ENCODE results near the gene ARFGAP1.

Gene ARFGAP1

GRCh38 chr20:63310265-63310991, 37.8 kb downstream of the ARFGAP1 start:
- DNase-seq: no peak

DNA sequence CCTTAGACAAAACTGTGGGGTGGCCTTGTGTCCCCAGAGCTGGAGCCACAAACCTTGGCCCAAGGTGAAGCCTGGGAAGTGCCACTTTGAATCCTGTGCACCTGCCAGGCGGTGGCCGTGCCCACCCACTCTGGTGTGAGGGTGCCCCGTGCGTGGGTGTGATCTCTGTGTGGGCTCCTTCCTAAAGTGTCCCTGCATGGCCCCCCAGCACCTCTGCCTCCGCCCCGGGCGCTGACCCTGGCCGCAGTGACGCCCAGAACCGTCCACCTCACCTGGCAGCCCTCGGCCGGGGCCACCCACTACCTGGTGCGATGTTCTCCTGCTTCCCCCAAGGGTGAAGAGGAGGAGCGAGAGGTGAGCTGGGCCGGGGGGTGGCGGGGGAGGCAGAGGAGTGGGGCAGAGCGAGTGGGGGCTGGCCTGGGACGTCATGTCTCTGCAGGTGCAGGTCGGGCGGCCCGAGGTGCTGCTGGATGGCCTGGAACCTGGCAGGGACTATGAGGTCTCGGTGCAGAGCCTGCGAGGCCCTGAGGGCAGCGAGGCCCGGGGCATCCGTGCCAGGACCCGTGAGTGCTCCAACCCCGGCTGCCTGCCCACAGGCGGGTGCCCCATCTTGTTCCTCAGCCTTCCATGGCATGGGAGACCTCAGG, 38.7 kb downstream of the ARFGAP1 start:
- no peak for DNase-seq

DNA sequence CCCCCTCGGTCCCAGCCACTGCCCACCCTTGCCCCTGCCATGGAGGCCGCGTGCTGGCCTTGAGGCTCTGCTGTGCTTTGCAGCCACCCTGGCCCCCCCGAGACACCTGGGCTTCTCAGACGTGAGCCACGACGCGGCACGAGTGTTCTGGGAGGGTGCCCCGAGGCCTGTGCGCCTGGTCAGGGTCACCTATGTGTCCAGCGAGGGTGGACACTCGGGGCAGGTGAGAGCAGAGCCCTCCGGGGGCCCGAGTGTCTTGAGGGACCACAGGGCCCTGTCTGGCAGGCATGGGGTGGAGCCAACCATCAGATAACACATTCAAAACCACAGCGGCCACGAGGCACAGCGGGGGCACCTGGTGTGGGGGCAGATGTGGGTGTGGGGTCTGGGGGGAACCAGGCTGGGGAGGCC, 39.2 kb downstream of the ARFGAP1 start:
- DNase-seq: no peak

DNA sequence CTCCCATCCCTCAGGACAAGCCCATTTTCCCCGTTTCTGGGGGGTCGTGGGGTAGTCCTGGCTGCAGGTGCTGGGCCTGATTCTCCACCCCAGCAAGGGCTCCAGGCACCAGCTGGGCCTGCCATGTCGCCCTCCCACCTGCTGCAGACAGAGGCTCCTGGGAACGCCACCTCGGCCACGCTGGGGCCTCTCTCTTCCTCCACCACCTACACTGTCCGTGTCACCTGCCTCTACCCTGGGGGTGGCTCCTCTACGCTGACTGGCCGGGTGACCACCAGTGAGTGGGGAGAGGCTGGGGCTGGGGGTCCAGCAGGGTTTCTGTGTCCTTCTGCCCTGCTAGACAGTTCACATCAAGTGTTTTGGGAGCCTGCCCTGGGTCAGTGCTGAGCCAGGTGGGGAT, 39.7 kb downstream of the ARFGAP1 start:
- no peak for DNase-seq

DNA sequence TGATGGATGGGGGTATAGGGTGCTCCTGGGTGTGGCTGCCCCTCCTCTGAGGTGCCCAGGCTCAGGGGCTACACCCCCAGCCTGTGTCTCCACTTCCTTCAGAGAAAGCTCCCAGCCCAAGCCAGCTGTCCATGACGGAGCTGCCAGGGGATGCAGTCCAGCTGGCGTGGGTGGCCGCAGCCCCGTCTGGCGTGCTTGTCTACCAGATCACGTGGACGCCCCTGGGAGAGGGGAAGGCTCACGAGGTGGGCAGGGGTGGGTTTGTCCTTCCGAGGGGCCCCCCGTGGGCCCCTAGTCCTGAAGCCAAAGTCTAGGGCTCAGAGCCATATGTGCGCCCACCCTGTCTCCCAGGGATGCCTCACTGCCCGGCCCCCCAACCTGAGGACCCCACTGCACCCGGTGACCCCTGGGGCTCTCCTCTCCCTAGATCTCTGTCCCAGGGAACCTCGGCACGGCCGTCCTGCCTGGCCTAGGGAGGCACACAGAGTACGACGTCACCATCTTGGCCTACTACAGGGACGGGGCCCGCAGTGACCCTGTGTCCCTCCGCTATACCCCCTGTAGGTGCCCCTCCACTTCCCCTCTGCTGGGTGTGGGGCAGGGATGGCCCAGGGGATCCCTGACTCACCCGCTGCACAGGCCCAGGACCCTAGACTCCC, 40.2 kb downstream of the ARFGAP1 start:
- DNase-seq: no peak

- DNase-seq: no peak
Measured at GRCh38 chr20:63313349-63314014, 40.9 kb downstream of the ARFGAP1 start.

DNA sequence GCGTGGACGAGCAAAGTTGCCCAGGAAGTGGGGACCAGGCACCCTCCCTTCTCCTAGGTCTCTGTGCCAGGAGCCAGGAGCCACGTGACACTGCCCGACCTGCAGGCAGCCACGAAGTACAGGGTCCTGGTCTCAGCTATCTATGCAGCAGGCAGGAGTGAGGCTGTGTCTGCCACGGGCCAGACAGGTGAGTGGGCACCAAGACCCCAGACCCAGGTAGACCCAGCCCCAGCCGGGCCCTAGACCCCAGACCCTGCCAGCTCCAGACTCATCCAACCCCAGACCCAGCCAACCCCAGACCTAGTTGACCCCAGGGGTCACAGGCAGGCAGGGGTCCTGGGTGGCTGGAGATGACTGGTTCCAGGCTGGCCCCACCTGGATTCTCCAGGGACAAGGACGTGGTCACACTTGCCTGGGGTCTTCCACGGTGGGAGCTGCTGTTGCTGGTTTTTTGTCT, 41.4 kb downstream of the ARFGAP1 start:
- DNase-seq: no peak

DNA sequence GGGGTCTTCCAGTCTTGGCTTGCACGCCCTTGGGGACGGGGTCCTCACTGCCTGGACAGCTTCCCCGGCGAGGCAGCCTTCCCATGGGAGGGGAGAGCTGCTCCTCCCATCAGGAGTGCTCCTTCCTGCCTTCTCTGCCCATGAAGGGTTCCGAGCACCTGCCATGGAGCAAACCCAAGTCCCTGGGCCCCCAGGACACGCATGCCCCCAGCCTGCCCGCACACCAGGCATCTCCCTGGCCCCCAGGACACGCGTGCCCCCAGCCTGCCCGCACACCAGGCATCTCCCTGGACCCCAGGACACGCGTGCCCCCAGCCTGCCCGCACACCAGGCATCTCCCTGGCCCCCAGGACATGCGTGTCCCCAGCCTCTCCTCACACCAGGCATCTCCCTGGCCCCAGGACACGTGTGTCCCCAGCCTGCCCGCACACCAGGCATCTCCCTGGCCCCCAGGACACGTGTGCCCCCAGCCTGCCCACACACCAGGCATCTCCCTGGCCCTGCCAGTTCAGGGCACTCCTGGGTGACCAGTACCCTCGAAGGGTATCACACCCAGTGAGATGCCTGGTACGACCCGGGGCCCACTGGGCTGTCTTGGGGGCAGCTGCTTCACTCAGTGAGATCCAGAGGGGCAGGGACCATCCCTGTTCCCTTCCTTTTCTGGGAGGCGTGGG, 42.1 kb downstream of the ARFGAP1 start:
- no peak for DNase-seq

DNA sequence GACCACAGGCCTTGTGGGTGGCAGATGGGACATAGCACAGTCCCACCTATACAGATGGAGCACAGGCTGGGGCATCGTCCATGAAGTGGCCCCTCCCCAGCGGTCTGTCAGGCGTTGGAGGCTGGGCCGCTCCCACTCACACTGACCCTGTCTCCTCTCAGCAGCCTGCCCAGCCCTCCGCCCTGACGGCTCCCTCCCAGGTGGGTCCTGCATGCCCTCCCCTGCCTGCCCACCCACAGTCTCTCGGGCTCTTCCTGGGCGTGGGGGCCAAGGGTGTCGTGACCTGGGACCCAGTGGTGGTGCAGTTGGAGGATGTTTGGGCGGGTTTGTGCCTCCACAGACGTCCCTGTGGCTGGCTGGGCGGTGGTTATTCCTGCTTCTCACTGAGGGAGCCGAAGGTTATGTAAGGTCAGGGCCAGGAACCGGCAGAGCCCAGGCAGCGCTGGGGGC, 42.7 kb downstream of the ARFGAP1 start:
- no peak for DNase-seq

DNA sequence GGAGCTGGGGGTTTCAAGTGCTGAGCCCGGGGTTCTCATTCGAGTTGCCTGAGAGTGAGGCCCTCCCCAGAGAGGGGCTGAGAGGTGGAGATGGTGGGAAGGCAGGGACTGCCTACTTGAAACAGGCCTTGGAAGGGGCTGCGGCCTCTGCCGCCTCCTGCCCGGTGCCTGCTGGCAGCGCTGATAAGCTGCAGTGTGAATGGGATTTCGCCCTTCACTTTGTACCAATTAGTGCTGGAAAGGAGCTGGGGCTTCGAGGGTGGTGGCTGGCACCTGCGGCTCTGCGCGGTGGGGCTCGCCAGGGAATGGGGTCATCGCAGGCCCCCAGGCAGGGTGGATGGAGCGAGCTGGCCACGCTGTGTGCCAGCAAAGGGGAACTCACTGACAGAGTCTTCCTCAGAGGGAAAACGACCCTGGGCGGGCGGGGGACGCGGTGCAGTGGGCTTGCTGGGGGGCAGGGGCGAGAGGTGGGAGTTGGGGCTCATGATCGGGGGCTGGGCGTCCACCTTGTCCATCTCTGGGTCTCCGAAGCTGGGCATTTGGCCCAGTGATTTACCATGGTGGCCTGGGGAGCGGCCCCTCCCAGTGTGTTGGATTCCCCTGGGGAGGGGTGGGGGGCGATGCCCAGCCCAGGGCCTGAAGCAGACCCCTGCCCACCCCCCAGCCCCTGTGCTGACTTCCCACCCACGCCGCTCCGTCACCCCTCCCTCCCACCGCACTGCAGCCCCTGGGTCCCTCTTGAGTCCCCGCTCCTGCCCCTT, 43.3 kb downstream of the ARFGAP1 start:
- no peak for DNase-seq

DNA sequence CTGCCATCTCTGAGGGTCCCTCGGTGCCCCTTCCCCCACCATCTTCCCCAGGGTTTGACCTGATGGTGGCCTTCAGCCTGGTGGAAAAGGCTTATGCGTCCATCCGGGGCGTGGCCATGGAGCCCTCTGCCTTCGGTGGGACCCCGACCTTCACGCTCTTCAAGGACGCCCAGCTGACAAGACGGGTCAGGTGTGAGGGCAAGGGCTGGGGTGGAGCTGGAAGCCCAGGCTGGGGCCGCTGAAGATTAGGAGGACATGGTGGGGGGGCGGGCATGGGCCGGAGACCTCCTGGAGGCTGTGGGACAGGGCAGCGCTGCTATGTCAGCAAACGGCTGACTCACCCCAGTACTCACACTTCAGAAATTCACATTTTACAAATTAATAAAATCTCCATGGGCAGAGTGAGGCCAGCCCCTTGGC, 43.9 kb downstream of the ARFGAP1 start:
- DNase-seq: no peak

DNA sequence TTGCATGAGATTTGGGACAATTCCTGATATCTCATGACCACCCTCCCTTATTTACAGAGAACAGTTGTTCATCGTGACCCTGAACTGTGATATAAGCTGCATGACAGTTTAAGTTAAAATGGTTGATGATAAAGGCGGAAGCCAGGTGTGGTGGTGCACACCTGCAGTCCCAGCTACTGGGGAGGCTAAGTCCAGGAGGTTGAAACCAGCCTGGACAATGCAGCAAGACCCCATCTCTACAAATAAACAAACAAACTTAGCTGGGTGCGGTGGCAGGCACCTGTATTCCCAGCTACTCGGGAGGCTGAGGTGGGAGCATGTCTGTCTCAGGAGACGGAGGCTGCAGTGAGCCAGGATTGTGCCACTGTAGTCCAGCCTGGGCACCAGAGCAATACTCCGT, 44.4 kb downstream of the ARFGAP1 start:
- DNase-seq: no peak

GRCh38 chr20:63317601-63318291, 45.1 kb downstream of the ARFGAP1 start:
- DNase-seq: no peak

DNA sequence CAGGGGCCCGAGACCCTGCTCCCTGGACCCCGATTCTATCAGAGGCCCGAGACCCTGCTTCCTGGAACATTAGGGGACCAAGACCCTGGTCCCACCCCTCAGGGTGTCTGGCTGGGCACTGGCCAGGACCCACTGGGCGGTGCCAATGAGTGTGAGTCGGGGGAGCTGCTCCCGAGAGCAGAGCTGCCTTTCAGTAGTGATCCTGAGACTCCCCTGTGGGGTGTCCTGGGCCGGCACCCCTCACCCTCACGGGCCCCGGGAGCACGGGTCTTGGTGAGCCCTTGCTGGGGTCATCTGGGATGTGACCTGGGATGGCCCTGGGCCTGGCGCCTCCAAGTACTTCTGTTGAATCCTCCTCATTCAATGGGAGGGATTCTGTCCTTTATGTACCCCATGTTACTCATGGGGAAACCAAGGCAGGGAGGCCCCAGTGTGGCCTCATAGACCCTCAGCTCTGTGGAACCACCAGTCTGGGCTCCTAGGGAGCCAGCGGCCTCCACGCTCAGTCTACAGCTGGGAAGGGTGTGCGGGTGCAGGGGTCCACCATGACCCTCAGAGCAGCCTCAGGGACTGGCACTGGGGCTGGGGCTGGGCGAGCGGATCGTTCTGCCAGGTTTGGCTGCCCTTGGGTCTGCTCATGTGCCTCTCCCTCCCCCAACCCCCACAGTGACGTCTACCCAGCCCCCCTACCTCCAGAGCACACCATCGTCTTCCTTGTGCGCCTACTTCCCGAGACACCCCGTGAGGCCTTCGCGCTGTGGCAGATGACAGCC, 46.0 kb downstream of the ARFGAP1 start:
- no peak for DNase-seq

DNA sequence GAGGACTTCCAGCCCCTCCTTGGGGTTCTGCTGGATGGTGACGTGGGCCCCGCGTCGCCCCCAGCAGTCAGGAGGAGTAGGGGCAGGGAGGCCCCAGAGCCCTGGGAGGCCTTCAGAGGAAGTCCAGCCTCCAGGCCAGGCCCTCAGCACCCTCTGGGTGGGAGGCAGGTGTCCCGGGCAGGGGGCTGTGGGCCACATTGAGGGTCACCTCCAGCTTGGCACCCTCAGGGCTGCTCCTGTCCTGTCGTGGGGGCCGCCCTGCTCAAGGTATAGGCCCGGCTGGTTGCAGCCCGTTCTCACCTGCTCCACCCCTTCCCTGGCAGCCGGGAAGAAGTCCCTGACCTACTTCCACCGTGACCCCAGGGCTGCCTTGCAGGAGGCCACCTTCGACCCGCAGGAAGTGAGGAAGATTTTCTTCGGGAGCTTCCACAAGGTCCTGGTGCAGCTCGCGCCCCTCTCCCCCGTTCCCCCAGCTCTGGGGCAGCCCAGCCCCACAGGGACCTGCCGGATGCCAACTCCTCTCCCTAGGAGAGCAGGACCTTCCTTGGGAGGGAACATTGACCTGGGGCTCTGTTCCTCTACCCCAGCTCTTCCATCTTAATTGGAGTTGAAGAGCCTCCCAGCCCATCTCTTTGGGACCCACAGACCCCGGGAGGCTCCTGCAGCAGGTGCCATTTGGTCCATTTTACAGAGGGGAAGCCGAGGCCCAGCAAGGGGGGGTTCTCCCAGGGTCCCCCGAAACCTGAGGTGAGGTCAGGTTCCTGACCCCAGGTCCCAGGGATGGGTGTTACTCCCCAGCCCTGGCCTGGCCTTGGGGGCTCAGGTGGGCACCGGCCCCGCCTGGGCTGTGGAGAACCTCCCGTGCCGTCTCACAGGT, 46.8 kb downstream of the ARFGAP1 start:
- DNase-seq: no peak

GRCh38 chr20:63320041-63320511, 47.5 kb downstream of the ARFGAP1 start:
- no peak for DNase-seq

DNA sequence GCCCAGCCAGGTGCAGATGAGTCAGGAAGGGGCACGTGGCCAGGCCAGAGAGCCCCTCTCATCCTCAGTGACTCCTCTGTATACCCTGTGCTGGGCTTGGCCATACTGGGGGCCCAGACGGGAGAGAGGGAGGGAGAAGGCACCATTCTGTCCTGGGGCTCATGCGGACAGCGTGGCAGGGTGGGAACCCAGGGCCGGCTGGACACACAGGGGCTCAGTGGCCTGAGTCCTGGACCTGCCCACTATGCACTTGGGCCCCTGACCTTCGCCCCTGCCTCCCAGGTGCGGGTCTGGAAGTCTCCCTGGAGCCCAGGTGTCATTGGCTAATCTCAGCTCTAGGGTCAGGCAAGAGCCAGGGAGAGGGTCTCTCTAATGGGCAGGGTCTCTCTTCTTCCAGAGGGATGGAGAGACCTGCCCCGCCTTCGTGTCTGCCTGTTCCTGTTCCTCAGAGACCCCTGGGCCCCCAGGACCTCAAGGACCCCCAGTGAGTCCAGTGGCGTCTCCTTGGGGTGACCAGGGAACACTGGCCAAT, 48.1 kb downstream of the ARFGAP1 start:
- no peak for DNase-seq

- DNase-seq: no peak
Measured at GRCh38 chr20:63321148-63321831, 48.7 kb downstream of the ARFGAP1 start.
